Activated CD8-positive, alpha-beta T cell treated with anti-CD3 and anti-CD28 coated beads for 36 hours (primary cell): ENCODE measurements around the gene ANKDD1A. TPM values are rescaled to one million over a fixed set of nuclear protein-coding genes. Genes with fewer than 3 reads are reported as not detected.

Source experiments
- ATAC-seq: fragments of 200-7000 bp; cut with Tn5 transposase; one replicate; pipeline ENCODE4 v1.10.0; 2021; ENCODE audit warnings: mild to moderate bottlenecking, moderate library complexity
- CTCF ChIA-PET: fragments of 350-600 bp; sonication (Branson Sonifier 250); formaldehyde crosslinking; loops from one replicate; lab custom pipeline; 2021; ENCODE audit warnings: antibody characterized with exemption; lab: Charles Lee
- POLR2A ChIA-PET: fragments of 350-600 bp; sonication (Branson Sonifier 250); formaldehyde crosslinking; loops from one replicate; lab custom pipeline; 2021; ENCODE audit warnings: antibody characterized with exemption; lab: Charles Lee
- DNase-seq: peaks from one replicate; pipeline ENCODE4 v3.0.0-alpha.2; 2020
- H3K27ac Mint-ChIP-seq: one replicate; pipeline ENCODE4 v1.8.0; 2021; ENCODE audit warnings: mild to moderate bottlenecking, mixed read lengths
- H3K27me3 Mint-ChIP-seq: one replicate; pipeline ENCODE4 v1.8.0; 2021; ENCODE audit warnings: mixed read lengths
- H3K36me3 Mint-ChIP-seq: one replicate; pipeline ENCODE4 v1.8.0; 2021; ENCODE audit warnings: low read depth, mixed read lengths
- H3K4me1 Mint-ChIP-seq: one replicate; pipeline ENCODE4 v1.8.0; 2021; ENCODE audit warnings: low read depth, mixed read lengths
- H3K4me3 Mint-ChIP-seq: one replicate; pipeline ENCODE4 v1.8.0; 2021; ENCODE audit warnings: mild to moderate bottlenecking, moderate library complexity, mixed read lengths
- H3K9me3 Mint-ChIP-seq: one replicate; pipeline ENCODE4 v1.8.0; 2021; ENCODE audit warnings: mixed read lengths
- intact Hi-C: fragments of 100-400 bp; cut with micrococcal nuclease; formaldehyde crosslinking; loops from one replicate; pipeline ENCODE4 v1.10.0; 2022
- total RNA-seq, 2 experiments: library from RNA; stranded (reverse); gene quantifications; one replicate each; pipeline ENCODE4 v1.2.3, GENCODE V29; 2021
- TF ChIP-seq, protein P1 (sequence below): fragments of 200-600 bp; IDR thresholded peaks from one replicate; pipeline ENCODE4 v1.8.0; 2022; ENCODE audit warnings: antibody characterized with exemption, mild to moderate bottlenecking

The ANKDD1A gene
- total RNA-seq, 2 experiments from 2014 or later, result 3.4 to 4.3 TPM

DNA sequence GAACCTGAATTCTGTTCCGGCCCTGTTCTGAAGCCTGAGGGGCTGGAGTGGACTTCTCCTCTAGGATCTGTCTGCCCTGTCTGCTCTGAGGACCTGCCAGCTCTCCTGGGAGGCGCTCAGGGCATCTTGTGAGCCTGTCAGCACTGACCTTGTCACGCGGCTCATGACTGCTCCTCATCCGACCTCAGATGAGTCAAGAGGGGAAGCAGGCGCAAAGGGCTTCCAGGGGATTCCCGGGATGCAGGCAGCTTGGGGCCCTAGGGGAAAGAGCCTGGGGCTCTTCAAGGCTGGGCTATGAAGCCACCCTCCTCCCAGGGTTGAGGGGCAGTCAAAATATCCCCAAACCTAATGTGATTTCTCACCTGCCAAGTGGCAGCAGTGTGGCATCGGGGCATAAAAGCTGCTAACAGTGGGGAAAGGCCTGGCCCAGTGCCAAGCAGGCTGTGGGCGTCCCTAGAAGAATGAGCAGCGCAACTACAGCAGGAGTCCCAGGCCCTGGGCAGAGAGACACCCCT, 27.6 kb upstream of the ANKDD1A start:
- POLR2A ChIA-PET, result interaction anchor here (1.3 to 4.6 kb wide), 5 partner anchors 10 to 63 kb away, joined by 3 to 42 read pairs (median 5); no protein-coding TSS in a partner anchor
- CTCF ChIA-PET, result interaction anchor here (1.0 to 5.7 kb wide), 5 partner anchors 10 to 74 kb away, joined by 3 to 38 read pairs (median 4); no protein-coding TSS in a partner anchor
- peak overlapping the region; percentile 90 for H3K27ac Mint-ChIP-seq
- H3K9me3 Mint-ChIP-seq, result no peaks in the 10 kb centered on the region
- H3K27me3 Mint-ChIP-seq, result no peaks in the 10 kb centered on the region
- peak; percentile 77 for ATAC-seq
- H3K36me3 Mint-ChIP-seq, result no peaks in the 10 kb centered on the region
- TF ChIP-seq, protein P1, sequence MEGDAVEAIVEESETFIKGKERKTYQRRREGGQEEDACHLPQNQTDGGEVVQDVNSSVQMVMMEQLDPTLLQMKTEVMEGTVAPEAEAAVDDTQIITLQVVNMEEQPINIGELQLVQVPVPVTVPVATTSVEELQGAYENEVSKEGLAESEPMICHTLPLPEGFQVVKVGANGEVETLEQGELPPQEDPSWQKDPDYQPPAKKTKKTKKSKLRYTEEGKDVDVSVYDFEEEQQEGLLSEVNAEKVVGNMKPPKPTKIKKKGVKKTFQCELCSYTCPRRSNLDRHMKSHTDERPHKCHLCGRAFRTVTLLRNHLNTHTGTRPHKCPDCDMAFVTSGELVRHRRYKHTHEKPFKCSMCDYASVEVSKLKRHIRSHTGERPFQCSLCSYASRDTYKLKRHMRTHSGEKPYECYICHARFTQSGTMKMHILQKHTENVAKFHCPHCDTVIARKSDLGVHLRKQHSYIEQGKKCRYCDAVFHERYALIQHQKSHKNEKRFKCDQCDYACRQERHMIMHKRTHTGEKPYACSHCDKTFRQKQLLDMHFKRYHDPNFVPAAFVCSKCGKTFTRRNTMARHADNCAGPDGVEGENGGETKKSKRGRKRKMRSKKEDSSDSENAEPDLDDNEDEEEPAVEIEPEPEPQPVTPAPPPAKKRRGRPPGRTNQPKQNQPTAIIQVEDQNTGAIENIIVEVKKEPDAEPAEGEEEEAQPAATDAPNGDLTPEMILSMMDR, result no peak
- H3K4me3 Mint-ChIP-seq, result peak overlapping the region; percentile 58
- H3K4me1 Mint-ChIP-seq, result peaks cover 31% of the 10 kb centered on the region
- intact Hi-C loops, result no loop called here
- DNase-seq, result peak; percentile 94

DNA sequence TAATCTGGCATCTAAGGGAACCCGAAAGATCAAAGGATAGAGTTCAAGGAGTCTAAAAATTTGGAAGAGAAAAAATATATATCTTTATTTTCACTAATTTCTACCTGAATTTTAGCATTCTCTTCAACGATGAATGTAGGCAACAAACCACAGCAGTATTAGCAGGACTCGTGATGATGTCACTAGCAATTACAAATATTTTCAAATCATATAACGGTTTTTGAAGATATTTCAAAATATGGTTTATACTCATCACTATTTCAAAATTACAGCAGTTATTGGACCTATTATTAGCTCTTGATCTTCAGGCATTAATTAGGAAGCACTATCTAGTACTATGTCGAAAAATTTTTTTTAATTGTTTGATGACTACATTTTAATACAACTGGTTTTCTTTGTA, 27.0 kb upstream of the ANKDD1A start:
- Mint-ChIP-seq H3K27ac (no peak overlapping the region), H3K36me3 (no peaks in the 10 kb centered on the region), H3K4me3 (no peak overlapping the region), H3K4me1 (peaks cover 31% of the 10 kb centered on the region), H3K9me3 (no peaks in the 10 kb centered on the region), H3K27me3 (no peaks in the 10 kb centered on the region)
- intact Hi-C loops, result no loop called here
- ATAC-seq (no peak), DNase-seq (no peak)
- TF ChIP-seq, protein P1, result no peak
- CTCF ChIA-PET, result interaction anchor here (1.5 to 5.7 kb wide), 2 partner anchors 9 to 49 kb away, joined by 9 to 38 read pairs; no protein-coding TSS in a partner anchor
- POLR2A ChIA-PET, result interaction anchor here (1.3 to 4.6 kb wide), 2 partner anchors 9 to 41 kb away, joined by 4 to 42 read pairs; no protein-coding TSS in a partner anchor

DNA sequence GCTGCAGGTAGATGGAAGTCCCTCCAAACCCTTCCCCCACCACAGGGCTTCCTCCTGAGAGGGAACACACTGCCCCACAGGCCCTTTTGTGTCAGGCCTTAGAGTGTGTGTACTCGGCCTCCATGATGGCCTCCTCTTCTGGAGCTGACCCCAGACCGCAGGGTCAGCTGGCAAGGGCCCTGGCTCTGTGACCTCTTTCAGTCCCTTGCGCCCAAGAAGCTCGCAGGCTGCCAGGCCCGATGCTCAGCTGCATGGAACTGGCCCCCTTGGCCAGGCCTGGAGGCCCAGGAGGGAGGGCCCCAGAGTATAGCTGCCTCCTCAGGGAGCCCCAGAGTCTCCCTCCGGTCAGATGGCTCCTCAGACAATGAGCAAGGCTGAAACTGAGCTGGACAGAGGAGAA, 23.4 kb upstream of the ANKDD1A start:
- ATAC-seq (no peak), DNase-seq (no peak)
- TF ChIP-seq, protein P1, result no peak
- ChIA-PET CTCF (no interaction called here), POLR2A (interaction anchor here (0.6 to 1.0 kb wide), 2 partner anchors 10 to 35 kb away, joined by 3 to 4 read pairs; no protein-coding TSS in a partner anchor)
- Mint-ChIP-seq H3K4me1 (peaks cover 41% of the 10 kb centered on the region), H3K4me3 (no peak overlapping the region), H3K36me3 (no peaks in the 10 kb centered on the region), H3K27me3 (no peaks in the 10 kb centered on the region), H3K27ac (no peak overlapping the region), H3K9me3 (no peaks in the 10 kb centered on the region)
- intact Hi-C loops, result no loop called here

DNA sequence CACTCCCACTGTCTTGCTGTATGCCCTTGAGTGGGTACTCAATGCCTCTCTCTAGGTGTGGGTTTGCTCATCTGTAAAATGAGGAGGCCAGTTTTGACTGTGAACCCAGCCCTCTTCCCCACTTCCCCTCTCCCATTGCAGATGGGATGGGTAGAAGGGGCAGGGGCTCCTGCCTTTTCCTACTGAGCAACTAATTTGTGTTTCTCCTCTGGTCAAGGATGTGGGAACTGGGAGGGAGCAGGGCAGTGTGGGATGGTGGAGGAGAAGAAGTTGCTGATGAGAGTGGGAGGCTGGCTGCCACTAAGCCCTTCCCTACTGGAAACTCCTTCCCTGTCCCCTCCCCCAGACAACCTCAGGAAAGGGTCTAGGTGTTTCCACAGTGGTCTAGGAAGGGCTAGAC, 20.1 kb upstream of the ANKDD1A start:
- DNase-seq (no peak), ATAC-seq (no peak)
- no peaks in the 10 kb centered on the region for H3K27me3 Mint-ChIP-seq
- TF ChIP-seq, protein P1, result no peak
- POLR2A ChIA-PET, result interaction anchor here (3.5 kb wide), 1 partner anchor 51 kb away, joined by 22 read pairs; the partner anchor contains the start of gene PLEKHO2
- CTCF ChIA-PET, result interaction anchor here (4.6 kb wide), 1 partner anchor 9 kb away, joined by 38 read pairs; no protein-coding TSS in a partner anchor
- no peaks in the 10 kb centered on the region for H3K9me3 Mint-ChIP-seq
- H3K4me1 Mint-ChIP-seq, result peaks cover 50% of the 10 kb centered on the region
- peak overlapping the region; percentile 99 for H3K27ac Mint-ChIP-seq
- intact Hi-C loops, result loop anchor here (5.0 kb wide), 2 partner anchors 49 to 64 kb away; partner anchors contain the start of genes PIF1 and PLEKHO2
- no peak overlapping the region for H3K4me3 Mint-ChIP-seq
- H3K36me3 Mint-ChIP-seq, result no peaks in the 10 kb centered on the region
